GM18507 (cell line): ENCODE data around the gene FAM135A.

Experiments used
- DNase-seq: peaks from one replicate; pipeline ENCODE4 v3.0.0; 2011; ENCODE audit warnings: low read depth; ENCODE audit not compliant: insufficient read length; ENCODE audit errors: extremely low spot score
- FAIRE-seq: peaks from 2 replicates; lab custom pipeline; 2011; peaks lifted over from hg19 to GRCh38; lab: Jason Lieb, UNC

FAM135A gene

DNA sequence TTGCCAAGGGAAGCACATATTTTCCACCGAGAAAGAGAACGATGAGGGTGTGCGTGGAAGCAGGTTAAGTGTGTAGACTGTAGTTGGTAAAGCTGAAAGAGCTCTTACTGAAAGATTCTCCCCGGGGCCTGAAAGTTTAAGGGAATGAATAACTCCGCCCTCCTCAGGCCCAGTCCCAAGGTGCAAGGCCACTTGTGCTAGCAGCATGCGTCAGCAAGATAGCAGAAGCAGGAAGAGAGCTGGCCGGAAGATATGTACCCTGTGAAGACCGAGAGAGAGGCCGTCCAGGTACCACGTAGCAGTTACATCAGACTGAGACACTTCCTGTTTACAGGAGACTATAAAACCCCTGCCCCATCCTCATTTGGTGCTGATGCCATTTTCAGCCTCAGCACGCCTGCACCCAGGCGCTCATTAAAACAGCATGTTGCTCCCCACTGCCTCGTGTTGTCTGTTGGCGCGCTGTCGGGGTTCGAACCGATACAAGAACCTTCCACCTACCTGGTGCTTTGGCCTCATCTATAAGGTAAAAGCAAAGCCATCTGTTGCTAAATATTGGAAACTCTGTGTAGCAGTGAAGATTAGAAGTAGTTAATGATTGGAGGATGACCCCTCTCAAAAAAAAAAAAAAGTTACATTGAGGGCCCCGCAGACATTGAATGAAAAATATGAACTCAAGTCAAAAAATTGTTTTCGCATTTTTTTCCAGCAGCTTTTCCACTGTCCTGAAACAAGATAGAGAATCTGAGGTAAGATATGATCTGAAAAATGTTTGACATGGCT is 18.6 kb upstream of the FAM135A start:
- DNase-seq (no peak), FAIRE-seq (no peak)

GRCh38 chr6:70395301-70395672 is 18.0 kb upstream of the FAM135A start:
- FAIRE-seq (no peak), DNase-seq (no peak)

- DNase-seq, result no peak
- peak; percentile 59 for FAIRE-seq
These were observed 17.1 kb upstream of the FAM135A start for GRCh38 chr6:70396163-70396562.

DNA sequence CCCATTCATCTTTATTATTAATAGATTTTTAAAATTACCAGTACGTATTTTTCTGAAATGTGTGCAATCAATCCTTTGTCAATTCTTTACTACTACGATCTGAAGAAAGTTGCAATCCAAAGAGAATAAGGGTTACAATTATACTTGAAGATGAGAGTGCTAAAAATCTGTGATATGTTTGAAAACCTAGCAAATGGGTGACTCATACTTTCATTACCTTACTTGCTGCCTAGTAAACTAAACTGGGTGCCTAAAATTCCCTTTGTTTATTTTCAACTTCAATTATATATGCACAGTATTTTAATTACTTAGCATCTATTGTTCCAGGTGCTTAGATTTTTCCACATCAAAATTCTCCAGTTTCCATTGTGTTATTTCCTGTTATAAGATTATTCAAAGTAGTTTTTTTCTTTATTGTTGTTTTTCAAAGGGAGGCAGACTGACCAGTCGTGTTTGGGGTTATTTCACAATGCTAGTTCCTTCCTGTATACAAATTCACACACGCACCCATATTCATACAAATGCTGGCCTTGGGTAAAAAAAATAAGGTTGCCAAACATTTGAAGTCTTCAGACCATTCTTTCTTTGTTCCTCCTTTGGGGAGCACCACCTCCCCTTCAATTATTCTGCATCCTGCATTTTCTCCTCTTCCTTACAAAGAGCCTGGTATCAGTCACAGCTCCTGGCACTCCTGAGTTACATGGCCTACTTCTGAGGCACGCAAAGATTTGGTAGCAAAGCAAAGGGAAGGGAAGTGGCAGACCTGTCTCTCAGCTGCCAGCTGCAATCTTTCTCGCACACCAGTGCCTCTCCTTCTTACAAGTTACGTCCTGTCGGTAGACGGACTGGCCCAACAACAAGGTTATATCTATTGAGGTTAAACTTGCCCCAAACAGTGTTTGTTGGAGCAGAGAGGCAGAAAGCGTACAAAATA is 16.2 kb upstream of the FAM135A start:
- no peak for FAIRE-seq

DNA sequence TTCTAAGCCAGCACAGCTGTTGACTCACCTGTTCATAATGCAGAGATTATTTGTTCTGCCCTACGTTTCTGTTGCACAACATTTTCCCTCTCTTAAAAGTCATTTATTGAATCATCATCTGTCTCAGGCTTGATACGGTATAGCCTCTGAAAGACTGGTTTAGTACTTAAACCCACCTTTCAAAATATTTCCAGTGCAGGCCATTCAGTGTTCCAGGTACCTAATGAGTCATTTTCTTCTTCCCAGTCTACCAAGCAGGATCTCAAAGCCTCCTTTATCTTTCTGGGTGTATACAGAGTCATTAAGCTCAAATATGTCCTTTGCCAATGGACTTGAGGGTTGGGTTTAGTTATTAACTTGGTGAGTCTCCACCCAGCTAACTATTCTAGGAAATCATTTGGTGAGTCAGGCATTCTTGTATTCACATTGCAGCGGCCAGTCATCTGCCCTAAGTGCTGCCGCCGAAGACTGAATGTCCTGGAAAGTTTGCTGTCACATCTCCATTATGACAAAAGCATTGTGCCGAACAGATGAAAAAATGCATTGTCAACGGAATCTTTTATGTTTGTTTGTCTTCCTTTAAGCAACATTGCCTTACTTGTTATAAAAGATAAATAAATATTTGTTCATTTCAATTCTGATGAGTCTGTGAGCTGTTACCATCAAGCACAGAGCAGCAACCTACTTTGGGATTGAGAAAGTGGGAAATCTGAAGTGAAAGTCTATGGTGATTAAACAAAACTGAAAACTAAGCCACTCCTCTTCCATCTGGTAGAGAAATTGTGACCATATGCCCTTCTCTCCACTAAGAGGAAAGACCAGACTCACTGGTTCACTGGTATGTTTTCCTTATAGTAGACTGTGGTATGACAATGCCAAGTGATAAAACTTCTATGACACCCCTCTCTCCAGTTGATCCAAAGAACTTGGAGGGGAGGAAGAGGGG is 14.3 kb upstream of the FAM135A start:
- FAIRE-seq (peak; percentile 9), DNase-seq (no peak)

More for the DNA sequence above, 16.2 kb upstream of the FAM135A start:
- no peak for DNase-seq

DNA sequence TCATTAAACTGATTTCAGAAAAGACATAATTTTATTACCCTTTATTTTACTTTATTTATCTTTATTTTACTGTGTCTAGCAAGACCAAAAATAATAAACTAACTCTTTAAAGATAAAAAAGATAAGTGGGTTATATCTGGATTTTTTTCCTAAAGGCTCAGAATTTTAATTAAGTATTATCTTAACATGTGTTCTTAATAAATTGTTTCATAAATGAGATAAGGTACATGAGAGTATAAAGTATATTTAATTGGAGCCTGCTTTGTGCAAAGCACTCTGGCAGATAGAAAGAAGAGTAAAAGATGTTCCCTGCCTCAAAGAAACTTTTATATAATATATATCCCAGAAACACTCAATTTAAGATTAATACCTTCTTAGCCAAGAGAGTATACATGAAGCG is 8.7 kb upstream of the FAM135A start:
- FAIRE-seq (no peak), DNase-seq (no peak)

- FAIRE-seq, result no peak
- DNase-seq, result no peak
These were observed 4.1 kb upstream of the FAM135A start for GRCh38 chr6:70409216-70409615.

GRCh38 chr6:70411542-70412251 is 1.6 kb upstream of the FAM135A start:
- FAIRE-seq, result no peak
- DNase-seq, result no peak

GRCh38 chr6:70412252-70413113 is 825 bp upstream of the FAM135A start:
- DNase-seq (peak; percentile 7), FAIRE-seq (no peak)

- DNase-seq, result no peak
- FAIRE-seq, result peak; percentile 24
These were observed 735 bp downstream of the FAM135A start for GRCh38 chr6:70413992-70414494.

DNA sequence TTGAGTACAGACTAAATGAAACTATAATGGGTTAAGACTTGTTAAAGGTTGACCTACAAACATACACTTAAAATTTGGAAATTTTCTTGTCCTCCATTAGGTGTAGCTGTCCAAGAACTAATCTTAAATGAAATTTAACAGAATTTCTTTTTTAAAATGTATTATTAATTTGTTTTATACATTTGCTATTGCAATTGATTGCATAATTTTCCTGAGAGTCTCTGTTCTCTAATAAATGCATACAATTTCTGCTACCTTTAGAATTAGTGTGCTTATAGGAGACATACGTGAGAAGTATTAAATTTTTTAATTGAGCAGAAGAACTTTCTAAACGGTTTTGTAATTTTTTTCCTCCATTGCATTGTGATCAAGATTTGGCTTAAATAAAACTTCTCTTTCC is 1.5 kb downstream of the FAM135A start:
- no peak for FAIRE-seq
- no peak for DNase-seq

DNA sequence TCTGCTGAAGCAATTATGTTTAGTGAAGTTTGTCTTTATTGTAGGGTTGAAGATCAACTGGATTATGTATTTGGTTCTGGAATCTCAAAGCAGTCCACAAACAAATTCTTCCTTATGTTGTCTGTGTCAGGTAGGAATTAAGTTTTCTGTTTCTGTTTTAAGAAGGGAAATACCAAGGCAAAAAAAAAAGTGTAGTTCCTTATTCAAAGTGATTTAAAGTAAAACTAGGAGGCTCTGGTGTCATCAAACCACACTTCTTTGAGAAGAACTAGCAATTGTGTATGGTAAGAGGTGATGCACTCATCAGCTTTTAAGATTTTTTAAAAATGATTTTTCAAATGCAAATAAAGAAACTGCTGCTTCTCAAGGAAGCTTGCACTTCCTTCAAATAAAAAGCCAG is 1.9 kb downstream of the FAM135A start:
- DNase-seq (no peak), FAIRE-seq (peak; percentile 81)

DNA sequence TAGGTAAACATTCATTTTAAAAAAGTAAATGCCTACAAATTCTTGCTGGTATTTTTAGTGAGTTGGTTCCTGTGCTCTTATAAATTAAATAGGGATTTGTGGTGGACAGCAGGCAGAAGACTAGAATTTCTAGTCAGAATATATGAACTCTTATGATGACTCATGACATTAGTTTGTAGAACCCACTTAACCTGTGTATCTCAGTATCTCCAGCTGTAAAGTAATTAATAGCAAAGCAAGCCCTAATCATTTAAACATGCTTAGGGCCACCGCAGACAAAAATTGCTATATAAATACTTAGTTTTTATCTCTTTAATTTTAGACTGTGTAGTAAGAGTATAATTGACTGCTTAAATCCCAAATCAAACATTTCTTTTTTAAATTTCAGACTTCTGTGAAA is 2.4 kb downstream of the FAM135A start:
- DNase-seq (no peak), FAIRE-seq (no peak)

DNA sequence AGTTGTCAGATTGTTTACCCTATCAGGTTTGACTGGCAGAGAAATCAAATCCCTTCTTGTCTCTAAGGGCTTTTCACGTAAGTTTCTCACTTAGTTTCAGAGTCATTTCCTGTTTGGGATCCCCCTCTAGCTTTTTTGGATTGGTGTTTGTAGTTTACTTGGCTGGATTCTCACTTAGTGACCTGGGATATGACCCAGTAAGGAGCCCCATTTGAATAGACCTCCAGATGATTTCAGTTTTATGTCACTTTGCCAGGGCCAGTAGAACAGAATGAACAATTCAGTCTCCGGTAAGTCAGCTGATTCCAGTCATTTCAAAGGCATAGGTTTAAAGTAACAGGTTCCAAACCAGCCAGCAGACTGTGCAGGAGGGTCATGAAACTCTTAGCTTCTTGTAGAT is 8.2 kb downstream of the FAM135A start:
- DNase-seq, result no peak
- no peak for FAIRE-seq

GRCh38 chr6:70423189-70424134 is 10.2 kb downstream of the FAM135A start:
- no peak for FAIRE-seq
- no peak for DNase-seq

DNA sequence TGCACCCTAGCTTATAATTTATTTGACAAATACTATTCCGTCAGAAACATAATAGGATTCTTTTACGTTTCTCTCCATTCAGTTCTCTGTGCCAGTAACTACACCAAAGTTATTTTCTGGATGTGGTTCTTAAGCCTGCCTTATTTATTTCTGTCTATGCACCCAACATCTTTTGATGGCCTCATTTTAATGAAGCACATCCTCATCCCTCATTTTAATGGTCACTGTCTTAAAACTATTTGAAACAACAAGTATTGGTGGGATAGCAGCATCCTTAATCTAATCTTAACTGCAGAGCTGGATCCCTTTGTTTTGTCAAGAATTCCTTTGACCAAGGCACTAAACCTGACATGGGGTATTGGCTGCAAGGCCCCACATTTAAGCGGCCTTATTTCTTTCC is 11.0 kb downstream of the FAM135A start:
- no peak for DNase-seq
- FAIRE-seq, result no peak

DNA sequence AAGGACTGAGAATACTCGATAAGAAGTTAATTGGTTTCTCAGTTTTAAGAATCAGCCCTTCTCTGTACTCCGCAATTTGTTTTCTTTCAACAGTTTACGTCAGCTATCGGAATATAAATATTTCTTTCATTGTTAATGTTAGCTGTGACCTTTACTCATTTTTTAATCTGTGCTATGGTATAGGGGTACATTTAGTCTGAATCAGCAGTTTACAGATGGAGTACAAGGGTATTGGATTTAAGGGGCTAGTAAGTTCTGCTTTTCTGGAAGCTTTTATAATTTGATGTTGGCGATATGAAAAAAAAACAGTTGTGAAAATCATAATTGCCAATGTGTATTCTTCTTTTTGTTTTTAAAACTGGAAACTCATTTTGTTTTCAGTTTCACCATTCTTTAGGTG is 23.0 kb downstream of the FAM135A start:
- DNase-seq (no peak), FAIRE-seq (peak; percentile 9)
